Choroid plexus epithelial cell (primary cell): Measurements from ENCODE around the gene PNKD.

Experiments
- DNase-seq: peaks from one replicate; pipeline ENCODE4 v3.0.0-alpha.2; 2010; ENCODE audit warnings: low read depth
- H3K4me3 ChIP-seq: 2 replicates; pipeline ENCODE4 v1.5.1; 2011; ENCODE audit warnings: low read depth, mild to moderate bottlenecking, control low read depth, low read length, moderate library complexity
- CTCF ChIP-seq: conservative IDR thresholded peaks from 2 replicates; pipeline ENCODE4 v1.5.1; 2011; ENCODE audit warnings: low read depth, mild to moderate bottlenecking, control low read depth, inconsistent platforms, low read length, moderate library complexity

The PNKD gene

GRCh38 chr2:218261423-218262236, 8.7 kb upstream of the PNKD start:
- no peak for DNase-seq
- H3K4me3 ChIP-seq, result no peak overlapping the region
- TF ChIP-seq CTCF, result no peak

GRCh38 chr2:218262237-218262600, 8.1 kb upstream of the PNKD start:
- no peak overlapping the region for H3K4me3 ChIP-seq
- no peak for DNase-seq

GRCh38 chr2:218262631-218263586, 7.4 kb upstream of the PNKD start:
- no peak overlapping the region for H3K4me3 ChIP-seq
- no peak for DNase-seq
- TF ChIP-seq CTCF, result no peak

More at GRCh38 chr2:218262237-218262600, 8.1 kb upstream of the PNKD start:
- no peak for TF ChIP-seq CTCF

- no peak overlapping the region for H3K4me3 ChIP-seq
- DNase-seq, result no peak
- peak; percentile 30 for TF ChIP-seq CTCF
Measured at GRCh38 chr2:218263817-218264641, 6.3 kb upstream of the PNKD start.

GRCh38 chr2:218264773-218265561, 5.4 kb upstream of the PNKD start:
- no peak for DNase-seq
- H3K4me3 ChIP-seq, result no peak overlapping the region
- no peak for TF ChIP-seq CTCF

GRCh38 chr2:218265626-218266025, 4.7 kb upstream of the PNKD start:
- DNase-seq, result no peak
- TF ChIP-seq CTCF, result no peak
- no peak overlapping the region for H3K4me3 ChIP-seq
